HEK293 (cell line): ENCODE results near the gene MAGI1.
A peak's percentile ranks its signal among the peaks of the same experiment; 100 is the strongest.

Source experiments
- CTCF ChIA-PET: fragments of 350-600 bp; formaldehyde crosslinking; extraction: SDS; loops from one replicate; lab custom pipeline; 2021; ENCODE audit warnings: antibody characterized with exemption; lab: Yijun Ruan, JAX
- POLR2A ChIA-PET: fragments of 300-600 bp; formaldehyde crosslinking; extraction: SDS; loops from one replicate; lab custom pipeline; 2020; ENCODE audit warnings: antibody characterized with exemption, inconsistent platforms; lab: Yijun Ruan, JAX
- H3K27ac ChIP-seq: fragments of 200-500 bp; sonication (Bioruptor generic); 2 replicates; pipeline ENCODE4 v1.5.1; 2014; ENCODE audit warnings: low read depth, low read length, control low read depth, inconsistent platforms; ENCODE audit errors: extremely low read depth
- H3K36me3 ChIP-seq, 2 experiments: fragments of 200-500 bp in 1 of 2; sonication (Bioruptor generic) in 1 of 2; 1 replicate in 1 of 2; 2 replicates in 1 of 2; pipeline ENCODE4 v1.5.1; 2014 to 2017; ENCODE audit warnings: inconsistent platforms in 2 of 2, low read length in 2 of 2; ENCODE audit not compliant: control insufficient read depth in 2 of 2, insufficient read depth in 1 of 2
- H3K4me1 ChIP-seq: fragments of 200-500 bp; sonication (Bioruptor generic); 2 replicates; pipeline ENCODE4 v1.5.1; 2014; ENCODE audit warnings: mild to moderate bottlenecking, low read length, inconsistent platforms; ENCODE audit not compliant: control insufficient read depth, insufficient read depth
- H3K4me3 ChIP-seq: 2 replicates; pipeline ENCODE4 v1.5.1; 2011; ENCODE audit warnings: low read depth, mild to moderate bottlenecking, control low read depth, low read length, moderate library complexity
- H3K9me3 ChIP-seq: fragments of 200-500 bp; sonication (Bioruptor generic); 2 replicates; pipeline ENCODE4 v1.5.1; 2014; ENCODE audit warnings: low read depth, low read length, inconsistent platforms; ENCODE audit not compliant: control insufficient read depth, insufficient read depth
- HOXA7 ChIP-seq: sonication (generic); formaldehyde crosslinking; IDR thresholded peaks from 2 replicates; pipeline ENCODE4 v1.8.1; 2022; ENCODE audit warnings: missing genetic modification reagents, borderline replicate concordance
- PRDM6 ChIP-seq: fragments of 450-650 bp; formaldehyde crosslinking; IDR thresholded peaks from 2 replicates; pipeline ENCODE4 v1.5.1; 2017; ENCODE audit warnings: missing biosample characterization, missing genetic modification characterization
- RBAK ChIP-seq: fragments of 450-650 bp; formaldehyde crosslinking; IDR thresholded peaks from 2 replicates; pipeline ENCODE4 v1.5.1; 2016; ENCODE audit warnings: missing biosample characterization, missing genetic modification characterization
- SP7 ChIP-seq: fragments of 450-650 bp; formaldehyde crosslinking; IDR thresholded peaks from 2 replicates; pipeline ENCODE4 v1.5.1; 2016; ENCODE audit warnings: missing biosample characterization, missing genetic modification characterization
- ZBTB8A ChIP-seq: fragments of 450-650 bp; formaldehyde crosslinking; IDR thresholded peaks from 2 replicates; pipeline ENCODE4 v1.5.1; 2016; ENCODE audit warnings: missing biosample characterization, missing genetic modification characterization
- ZEB2 ChIP-seq: fragments of 450-650 bp; formaldehyde crosslinking; IDR thresholded peaks from 2 replicates; pipeline ENCODE4 v1.5.1; 2016; ENCODE audit warnings: missing biosample characterization, missing genetic modification characterization
- ZFP3 ChIP-seq: fragments of 450-650 bp; formaldehyde crosslinking; IDR thresholded peaks from 2 replicates; pipeline ENCODE4 v1.5.1; 2016; ENCODE audit warnings: low read depth, missing biosample characterization, missing genetic modification characterization
- ZFP41 ChIP-seq: fragments of 450-650 bp; formaldehyde crosslinking; IDR thresholded peaks from 2 replicates; pipeline ENCODE4 v1.5.1; 2016; ENCODE audit warnings: missing biosample characterization, missing genetic modification characterization, borderline replicate concordance
- ZNF132 ChIP-seq: fragments of 450-650 bp; formaldehyde crosslinking; IDR thresholded peaks from 2 replicates; pipeline ENCODE4 v1.5.1; 2017; ENCODE audit warnings: missing biosample characterization, missing genetic modification characterization, borderline replicate concordance
- ZNF133 ChIP-seq: fragments of 450-650 bp; formaldehyde crosslinking; IDR thresholded peaks from 2 replicates; pipeline ENCODE4 v1.5.1; 2016; ENCODE audit warnings: missing biosample characterization, missing genetic modification characterization
- ZNF148 ChIP-seq: fragments of 450-650 bp; formaldehyde crosslinking; IDR thresholded peaks from 2 replicates; pipeline ENCODE4 v1.5.0; 2017; ENCODE audit warnings: missing biosample characterization, missing genetic modification characterization, borderline replicate concordance
- ZNF175 ChIP-seq: fragments of 450-650 bp; formaldehyde crosslinking; IDR thresholded peaks from 2 replicates; pipeline ENCODE4 v1.5.1; 2016; ENCODE audit warnings: missing biosample characterization, missing genetic modification characterization
- ZNF350 ChIP-seq: fragments of 450-650 bp; formaldehyde crosslinking; IDR thresholded peaks from 2 replicates; pipeline ENCODE4 v1.5.0; 2017; ENCODE audit warnings: missing biosample characterization, mild to moderate bottlenecking, missing genetic modification characterization
- ZNF426 ChIP-seq: fragments of 450-650 bp; formaldehyde crosslinking; IDR thresholded peaks from 2 replicates; pipeline ENCODE4 v1.5.1; 2017; ENCODE audit warnings: missing biosample characterization, missing genetic modification characterization, mild to moderate bottlenecking, inconsistent platforms, moderate library complexity
- ZNF501 ChIP-seq: fragments of 450-650 bp; formaldehyde crosslinking; IDR thresholded peaks from 2 replicates; pipeline ENCODE4 v1.5.1; 2016; ENCODE audit warnings: missing biosample characterization, missing genetic modification characterization
- ZNF548 ChIP-seq: fragments of 450-650 bp; formaldehyde crosslinking; IDR thresholded peaks from 2 replicates; pipeline ENCODE4 v1.5.1; 2016; ENCODE audit warnings: missing biosample characterization, missing genetic modification characterization
- ZNF549 ChIP-seq: fragments of 450-650 bp; IDR thresholded peaks from 2 replicates; pipeline ENCODE4 v1.5.1; 2018; ENCODE audit warnings: missing biosample characterization, missing genetic modification characterization, mild to moderate bottlenecking, inconsistent platforms, moderate library complexity
- ZNF580 ChIP-seq: fragments of 450-650 bp; formaldehyde crosslinking; IDR thresholded peaks from 2 replicates; pipeline ENCODE4 v1.5.1; 2016; ENCODE audit warnings: missing biosample characterization, missing genetic modification characterization
- ZNF621 ChIP-seq: fragments of 450-650 bp; formaldehyde crosslinking; IDR thresholded peaks from 2 replicates; pipeline ENCODE4 v1.5.1; 2017; ENCODE audit warnings: missing biosample characterization, missing genetic modification characterization
- ZNF664 ChIP-seq: fragments of 450-650 bp; formaldehyde crosslinking; IDR thresholded peaks from 2 replicates; pipeline ENCODE4 v1.5.1; 2016; ENCODE audit warnings: missing biosample characterization, missing genetic modification characterization
- ZNF677 ChIP-seq: fragments of 450-650 bp; IDR thresholded peaks from 2 replicates; pipeline ENCODE4 v1.5.0; 2018; ENCODE audit warnings: missing biosample characterization, mild to moderate bottlenecking, missing genetic modification characterization, moderate library complexity
- ZNF747 ChIP-seq: fragments of 450-650 bp; formaldehyde crosslinking; IDR thresholded peaks from 2 replicates; pipeline ENCODE4 v1.5.1; 2016; ENCODE audit warnings: missing biosample characterization, missing genetic modification characterization
- ZNF791 ChIP-seq: fragments of 450-650 bp; formaldehyde crosslinking; IDR thresholded peaks from 2 replicates; pipeline ENCODE4 v1.5.1; 2016; ENCODE audit warnings: missing biosample characterization, missing genetic modification characterization
- ZSCAN16 ChIP-seq: fragments of 450-650 bp; formaldehyde crosslinking; IDR thresholded peaks from 2 replicates; pipeline ENCODE4 v1.5.1; 2016; ENCODE audit warnings: missing biosample characterization, missing genetic modification characterization

MAGI1 gene

GRCh38 chr3:65539616-65540015 is 499.1 kb downstream of the MAGI1 start:
- H3K4me1 ChIP-seq = no peaks in the 10 kb centered on the region
- no peaks in the 10 kb centered on the region for H3K36me3 ChIP-seq
- POLR2A ChIA-PET = no interaction called here
- H3K4me3 ChIP-seq = no peak overlapping the region
- no peaks in the 10 kb centered on the region for H3K9me3 ChIP-seq
- H3K27ac ChIP-seq = no peak overlapping the region
- TF ChIP-seq ZNF350 (tag by site-specific recombination) = no peak
- TF ChIP-seq ZNF175 (tag by site-specific recombination) = no peak
- 0 out of 2 replicates have a peak, but pooled peaks have one; percentile 30 for TF ChIP-seq SP7 (tag by site-specific recombination)
- CTCF ChIA-PET = no interaction called here

GRCh38 chr3:65538101-65538500 is 500.6 kb downstream of the MAGI1 start:
- H3K4me1 ChIP-seq = no peaks in the 10 kb centered on the region
- no peaks in the 10 kb centered on the region for H3K36me3 ChIP-seq
- H3K27ac ChIP-seq = no peak overlapping the region
- no peaks in the 10 kb centered on the region for H3K9me3 ChIP-seq
- CTCF ChIA-PET = no interaction called here
- POLR2A ChIA-PET = no interaction called here
- TF ChIP-seq ZNF549 (tag by site-specific recombination) = no peak
- TF ChIP-seq ZNF791 (tag by site-specific recombination) = no peak
- no peak for TF ChIP-seq ZNF132
- TF ChIP-seq ZNF664 (tag by site-specific recombination) = no peak
- TF ChIP-seq ZFP41 (tag by site-specific recombination) = no peak
- no peak for TF ChIP-seq ZNF148 (tag by site-specific recombination)
- TF ChIP-seq PRDM6 (tag by site-specific recombination) = no peak
- TF ChIP-seq ZNF501 (tag by site-specific recombination) = no peak
- no peak for TF ChIP-seq ZNF747 (tag by site-specific recombination)
- no peak for TF ChIP-seq ZNF133 (tag by site-specific recombination)
- no peak overlapping the region for H3K4me3 ChIP-seq

GRCh38 chr3:65537109-65537508 is 501.6 kb downstream of the MAGI1 start:
- POLR2A ChIA-PET = no interaction called here
- CTCF ChIA-PET = no interaction called here

GRCh38 chr3:65535260-65535659 is 503.5 kb downstream of the MAGI1 start:
- H3K36me3 ChIP-seq = no peaks in the 10 kb centered on the region
- no peak overlapping the region for H3K27ac ChIP-seq
- POLR2A ChIA-PET = no interaction called here
- no peak overlapping the region for H3K4me3 ChIP-seq
- CTCF ChIA-PET = no interaction called here
- no peaks in the 10 kb centered on the region for H3K4me1 ChIP-seq
- no peaks in the 10 kb centered on the region for H3K9me3 ChIP-seq
- no peak for TF ChIP-seq ZSCAN16 (tag by site-specific recombination)
- TF ChIP-seq RBAK (tag by site-specific recombination) = no peak
- TF ChIP-seq ZBTB8A (tag by site-specific recombination) = no peak
- TF ChIP-seq ZNF548 = no peak
- TF ChIP-seq ZNF580 = no peak
- no peak for TF ChIP-seq ZNF426 (tag by site-specific recombination)
- no peak for TF ChIP-seq ZNF621

More at GRCh38 chr3:65537109-65537508, 501.6 kb downstream of the MAGI1 start:
- TF ChIP-seq ZEB2 = no peak
- no peak for TF ChIP-seq HOXA7 (CRISPR knock-in tag)
- no peak for TF ChIP-seq ZNF677 (tag by site-specific recombination)
- peak; percentile 74 for TF ChIP-seq ZFP3 (tag by site-specific recombination)
- TF ChIP-seq, all 188 proteins: peak for 1
- H3K4me1 ChIP-seq = no peaks in the 10 kb centered on the region
- no peak overlapping the region for H3K4me3 ChIP-seq
- H3K27ac ChIP-seq = no peak overlapping the region
- H3K36me3 ChIP-seq = no peaks in the 10 kb centered on the region
- H3K9me3 ChIP-seq = no peaks in the 10 kb centered on the region
